Testis (tissue), 2 donors: ENCODE data around the gene LKAAEAR1.

Source experiments
- POLR2A ChIP-seq: fragments of 450-650 bp; IDR thresholded peaks from one replicate; pipeline ENCODE4 v1.6.1; 2017; ENCODE audit warnings: antibody characterized with exemption, mild to moderate bottlenecking, moderate library complexity
- TF ChIP-seq, protein P1 (sequence below), 3 experiments: fragments of 450-650 bp in 2 of 3; fragments of 200-600 bp in 1 of 3; sonication (generic) in 1 of 3; IDR thresholded peaks; one replicate each; pipeline ENCODE4 v1.5.1; 2016 to 2019; ENCODE audit warnings: antibody characterized with exemption in 3 of 3, mild to moderate bottlenecking in 2 of 3, moderate library complexity in 1 of 3

DNA sequence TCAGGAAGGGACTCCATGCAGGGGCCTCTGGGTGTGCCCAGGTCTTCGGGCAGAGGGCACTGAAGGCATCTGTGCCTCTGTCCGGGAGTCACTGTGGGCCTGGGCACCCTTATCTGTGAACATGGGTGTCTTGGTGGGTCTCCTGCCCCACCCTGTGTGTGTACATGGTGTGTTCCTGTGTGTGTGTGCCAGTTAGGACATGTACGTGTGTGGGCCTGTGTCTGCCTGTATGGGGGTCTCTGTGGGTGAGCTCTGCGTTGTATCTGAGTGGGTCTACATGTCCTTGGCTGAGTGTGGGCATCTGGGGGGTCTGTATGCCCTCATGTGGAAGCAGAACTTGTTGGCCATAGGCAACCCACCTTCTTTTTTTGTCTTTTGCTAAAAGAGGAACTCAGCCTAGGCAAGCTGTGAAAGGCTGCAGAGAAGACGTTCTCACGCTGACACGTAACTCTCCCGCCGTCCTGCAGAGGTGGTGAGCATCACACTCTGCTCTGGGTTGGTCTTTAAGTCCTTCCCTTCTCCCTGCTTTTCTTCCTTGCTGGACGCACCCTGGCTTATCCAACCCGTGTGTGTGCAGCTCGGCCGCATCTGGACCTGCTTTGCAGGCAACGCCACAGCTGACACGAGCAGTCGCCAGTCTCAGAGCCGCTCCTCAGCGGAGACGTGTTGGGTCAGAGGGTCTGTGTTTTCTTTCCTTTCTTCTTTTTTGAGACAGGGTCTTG lies 23.7 kb upstream of the LKAAEAR1 start:
- TF ChIP-seq, protein P1, sequence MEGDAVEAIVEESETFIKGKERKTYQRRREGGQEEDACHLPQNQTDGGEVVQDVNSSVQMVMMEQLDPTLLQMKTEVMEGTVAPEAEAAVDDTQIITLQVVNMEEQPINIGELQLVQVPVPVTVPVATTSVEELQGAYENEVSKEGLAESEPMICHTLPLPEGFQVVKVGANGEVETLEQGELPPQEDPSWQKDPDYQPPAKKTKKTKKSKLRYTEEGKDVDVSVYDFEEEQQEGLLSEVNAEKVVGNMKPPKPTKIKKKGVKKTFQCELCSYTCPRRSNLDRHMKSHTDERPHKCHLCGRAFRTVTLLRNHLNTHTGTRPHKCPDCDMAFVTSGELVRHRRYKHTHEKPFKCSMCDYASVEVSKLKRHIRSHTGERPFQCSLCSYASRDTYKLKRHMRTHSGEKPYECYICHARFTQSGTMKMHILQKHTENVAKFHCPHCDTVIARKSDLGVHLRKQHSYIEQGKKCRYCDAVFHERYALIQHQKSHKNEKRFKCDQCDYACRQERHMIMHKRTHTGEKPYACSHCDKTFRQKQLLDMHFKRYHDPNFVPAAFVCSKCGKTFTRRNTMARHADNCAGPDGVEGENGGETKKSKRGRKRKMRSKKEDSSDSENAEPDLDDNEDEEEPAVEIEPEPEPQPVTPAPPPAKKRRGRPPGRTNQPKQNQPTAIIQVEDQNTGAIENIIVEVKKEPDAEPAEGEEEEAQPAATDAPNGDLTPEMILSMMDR (IDR thresholded peaks at IDR 0.05), result no peak
- TF ChIP-seq POLR2A, result no peak
